ENCODE results near the gene RAD51B. TPM values are rescaled to one million over a fixed set of nuclear protein-coding genes. Genes with fewer than 3 reads are reported as not detected.
A peak's percentile ranks its signal among the peaks of the same experiment; 100 is the strongest.

RAD51B gene
- total RNA-seq (10 to 100 TPM; 19.1 to 22.5 TPM), polyA plus RNA-seq (ENCODE audit: insufficient read depth, low read depth, low replicate concordance) (5.5 TPM)
- long read RNA-seq, donor 1, partial matches to known transcripts, result 0 of 1 reads
- long read RNA-seq, donor 1, other reads (novel, unspliced or antisense), result 0 of 1 reads
- long read RNA-seq, donor 2, partial matches to known transcripts, result 0 of 2 reads
- long read RNA-seq, donor 2, other reads (novel, unspliced or antisense), result 0 of 2 reads

DNA sequence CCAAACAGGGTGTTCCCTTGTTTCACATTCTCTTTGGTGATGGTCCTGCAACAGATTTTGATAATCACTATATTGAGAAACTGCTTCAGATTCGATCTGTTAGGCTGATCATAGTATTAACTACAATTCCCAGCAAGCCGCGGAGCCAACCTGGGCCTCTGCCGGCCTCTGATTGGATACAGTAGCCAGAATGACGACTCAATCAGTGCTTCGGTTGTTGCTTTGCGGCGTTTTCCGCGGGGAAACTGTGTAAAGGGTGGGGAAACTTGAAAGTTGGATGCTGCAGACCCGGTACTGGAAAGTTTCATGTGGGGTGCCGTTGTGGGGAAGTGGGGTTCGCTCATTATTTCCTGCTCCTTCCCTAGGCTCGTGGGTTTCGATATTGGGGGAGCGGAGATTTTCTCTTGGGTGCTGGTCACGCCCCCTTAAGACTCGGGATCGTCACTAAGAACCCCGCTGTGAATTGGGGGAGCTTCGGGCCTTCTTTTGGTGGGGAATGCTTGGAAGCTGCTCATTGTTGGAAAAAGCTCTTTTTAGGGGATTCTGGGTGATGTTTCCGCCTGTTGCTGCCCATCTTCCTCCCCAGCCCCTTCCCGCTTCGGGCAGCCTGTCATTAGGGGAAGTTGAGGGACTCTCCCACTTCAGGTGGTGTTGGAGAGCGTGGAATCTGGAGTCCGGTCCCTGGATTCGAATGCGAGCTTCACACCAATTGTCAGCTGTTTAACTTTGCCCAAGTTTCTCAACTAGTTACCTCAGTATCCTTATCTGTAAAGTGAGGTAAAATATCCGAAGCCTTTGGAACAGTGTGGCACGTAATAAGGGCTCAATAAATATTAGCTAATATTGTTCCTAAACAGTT, at the start of gene RAD51B:
Gene RAD51B (plus strand): TSS at position 217 of the 859 bp plus-strand sequence.
- Histone ChIP-seq H3K27me3 (no peaks in the 10 kb centered on the region), H3K4me1 (peaks cover 11% of the 10 kb centered on the region), H3K36me3 (ENCODE audit: low read depth, missing control alignments) (no peaks in the 10 kb centered on the region), H3K9me3 (no peaks in the 10 kb centered on the region), H3K4me3 (peak within 1 kb of the TSS; percentile 68 to 84), H3K27ac (peak within 1 kb of the TSS; percentile 15 to 59)
- TF ChIP-seq, protein P1, sequence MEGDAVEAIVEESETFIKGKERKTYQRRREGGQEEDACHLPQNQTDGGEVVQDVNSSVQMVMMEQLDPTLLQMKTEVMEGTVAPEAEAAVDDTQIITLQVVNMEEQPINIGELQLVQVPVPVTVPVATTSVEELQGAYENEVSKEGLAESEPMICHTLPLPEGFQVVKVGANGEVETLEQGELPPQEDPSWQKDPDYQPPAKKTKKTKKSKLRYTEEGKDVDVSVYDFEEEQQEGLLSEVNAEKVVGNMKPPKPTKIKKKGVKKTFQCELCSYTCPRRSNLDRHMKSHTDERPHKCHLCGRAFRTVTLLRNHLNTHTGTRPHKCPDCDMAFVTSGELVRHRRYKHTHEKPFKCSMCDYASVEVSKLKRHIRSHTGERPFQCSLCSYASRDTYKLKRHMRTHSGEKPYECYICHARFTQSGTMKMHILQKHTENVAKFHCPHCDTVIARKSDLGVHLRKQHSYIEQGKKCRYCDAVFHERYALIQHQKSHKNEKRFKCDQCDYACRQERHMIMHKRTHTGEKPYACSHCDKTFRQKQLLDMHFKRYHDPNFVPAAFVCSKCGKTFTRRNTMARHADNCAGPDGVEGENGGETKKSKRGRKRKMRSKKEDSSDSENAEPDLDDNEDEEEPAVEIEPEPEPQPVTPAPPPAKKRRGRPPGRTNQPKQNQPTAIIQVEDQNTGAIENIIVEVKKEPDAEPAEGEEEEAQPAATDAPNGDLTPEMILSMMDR (IDR thresholded peaks at IDR 0.05), result no peak
- no peak for TF ChIP-seq POLR2A (IDR thresholded peaks at IDR 0.05)
- intact Hi-C loops (cut with DNase I; ENCODE audit: low total_unique reads), result no loop called here
- peak; percentile 95 for DNase-seq
- 0% methylated on average over 27 to 30 of the region's 30 CpGs for WGBS, 2 donors

- no peaks in the 10 kb centered on the region for H3K27me3 ChIP-seq
- TF ChIP-seq, protein P1 (IDR thresholded peaks at IDR 0.05), result no peak
- TF ChIP-seq POLR2A (IDR thresholded peaks at IDR 0.05), result no peak
- no peaks in the 10 kb centered on the region for H3K9me3 ChIP-seq
- 94 to 95% methylated on average over 5 of the region's 5 CpGs for WGBS, 2 donors
- no peaks in the 10 kb centered on the region for H3K36me3 ChIP-seq (ENCODE audit: low read depth, missing control alignments)
- intact Hi-C loops (cut with DNase I; ENCODE audit: low total_unique reads), result no loop called here
- no peak overlapping the region for H3K4me3 ChIP-seq
- H3K4me1 ChIP-seq, result no peaks in the 10 kb centered on the region
- no peak for DNase-seq
- no peak overlapping the region for H3K27ac ChIP-seq
These were observed 45.7 kb upstream of the RAD51B start for GRCh38 chr14:67773844-67774377.

DNA sequence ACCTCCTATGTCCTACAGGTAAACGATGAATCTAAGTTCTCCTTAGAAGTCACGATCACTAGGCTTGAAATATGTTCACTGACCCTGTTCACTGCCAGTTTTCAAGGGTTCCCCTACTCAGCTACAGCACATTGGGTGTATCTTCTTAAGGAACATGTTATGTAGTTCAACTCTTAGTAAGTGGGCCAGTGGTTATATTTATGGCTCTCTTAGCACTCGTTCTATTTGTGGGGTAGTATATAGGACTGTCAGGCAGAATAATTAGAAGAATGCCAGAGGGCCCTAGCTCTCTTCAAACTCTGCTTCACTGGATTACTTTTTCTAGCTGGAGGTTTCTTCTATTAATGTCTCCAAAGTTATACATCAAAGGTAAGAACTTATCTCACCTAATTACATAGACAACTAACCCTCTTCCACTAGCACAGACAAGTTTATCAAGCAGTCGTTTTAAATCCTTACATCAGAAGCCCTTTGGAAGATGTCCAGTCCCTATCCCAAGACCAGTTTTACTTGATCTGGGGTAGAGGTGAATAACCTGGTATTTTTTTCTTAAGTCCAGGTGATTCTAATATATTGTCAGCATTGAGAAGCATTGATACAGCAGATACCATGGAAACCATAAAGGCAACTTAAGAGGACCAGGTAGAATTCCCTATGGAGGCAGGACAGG, 42.8 kb upstream of the RAD51B start:
- H3K9me3 ChIP-seq, result no peaks in the 10 kb centered on the region
- WGBS, 2 donors, result 59 to 93% methylated on average over 4 of the region's 4 CpGs
- no peak for DNase-seq
- H3K4me3 ChIP-seq, result no peak overlapping the region
- no peaks in the 10 kb centered on the region for H3K36me3 ChIP-seq (ENCODE audit: low read depth, missing control alignments)
- H3K27me3 ChIP-seq, result no peaks in the 10 kb centered on the region
- intact Hi-C loops (cut with DNase I; ENCODE audit: low total_unique reads), result no loop called here
- no peak overlapping the region for H3K27ac ChIP-seq
- TF ChIP-seq POLR2A (IDR thresholded peaks at IDR 0.05), result no peak
- TF ChIP-seq, protein P1 (IDR thresholded peaks at IDR 0.05), result no peak
- no peaks in the 10 kb centered on the region for H3K4me1 ChIP-seq

- no peak for DNase-seq
- H3K27me3 ChIP-seq, result no peaks in the 10 kb centered on the region
- WGBS, 2 donors, result 83 to 89% methylated on average over 1 of the region's 1 CpG
- TF ChIP-seq, protein P1 (IDR thresholded peaks at IDR 0.05), result no peak
- TF ChIP-seq POLR2A (IDR thresholded peaks at IDR 0.05), result no peak
- H3K4me1 ChIP-seq, result no peaks in the 10 kb centered on the region
- intact Hi-C loops (cut with DNase I; ENCODE audit: low total_unique reads), result no loop called here
- no peaks in the 10 kb centered on the region for H3K36me3 ChIP-seq (ENCODE audit: low read depth, missing control alignments)
- H3K9me3 ChIP-seq, result no peaks in the 10 kb centered on the region
- H3K27ac ChIP-seq, result no peak overlapping the region
- H3K4me3 ChIP-seq, result no peak overlapping the region
These were observed 40.8 kb upstream of the RAD51B start for GRCh38 chr14:67778792-67779191.
